ENCODE data around the gene GALNS. TPM values are rescaled to one million over a fixed set of nuclear protein-coding genes. Genes with fewer than 3 reads are reported as not detected.
"Not testable (repeated sequence)": the region's sequence is repeated elsewhere in the genome, so short reads cannot be mapped to it uniquely, and the experiment has no call there.

GALNS gene
- total RNA-seq, 2 experiments from 2014 or later = 17.2 to 49.0 TPM

DNA sequence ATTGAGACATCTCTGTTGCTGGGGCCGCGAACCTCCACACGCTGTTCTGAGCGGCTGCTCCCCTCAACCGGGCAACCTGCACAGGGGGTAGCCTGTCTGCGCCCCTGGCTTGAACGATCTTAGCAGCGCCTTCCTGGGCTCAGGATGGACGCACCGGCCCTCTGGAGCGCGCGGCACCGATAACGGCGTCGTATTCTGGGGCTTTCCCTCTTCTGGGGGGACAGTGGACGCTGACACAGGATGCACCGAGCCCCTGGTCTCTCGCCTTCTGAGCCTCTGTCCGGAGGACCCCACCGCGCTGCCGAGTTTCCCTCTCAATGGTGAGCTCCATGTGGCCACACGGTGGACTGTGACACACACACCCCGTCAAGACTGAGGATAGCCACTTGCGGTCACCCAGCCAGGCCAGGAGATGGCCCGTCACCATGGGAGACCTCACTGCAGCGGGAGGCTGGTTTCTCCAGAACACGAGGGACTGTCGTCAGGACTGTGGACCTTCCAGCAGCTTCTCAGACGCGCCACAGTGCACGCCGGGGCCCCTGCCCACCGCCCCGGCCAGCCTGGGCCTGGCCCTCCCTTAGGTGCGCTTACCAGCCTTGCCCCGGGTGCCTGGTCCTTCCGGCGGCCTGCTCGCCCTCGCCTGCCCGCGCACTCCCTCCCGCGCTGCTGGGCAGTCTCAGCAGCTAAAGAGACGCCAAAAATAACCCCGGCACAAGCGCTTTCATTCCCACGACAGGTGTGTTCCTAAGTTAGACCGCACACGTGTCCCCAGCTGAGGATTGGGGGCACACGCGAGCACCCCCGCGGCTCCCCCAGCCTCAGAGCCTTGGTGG is 39.7 kb upstream of the GALNS start:
- Histone ChIP-seq H3K4me1 (ENCODE audit: insufficient read depth, low read length, poor library complexity, severe bottlenecking) (no peaks in the 10 kb centered on the region), H3K79me2 (ENCODE audit: insufficient read depth, low read depth, low read length) (no peaks in the 10 kb centered on the region), H3K9me2 (ENCODE audit: insufficient read depth, low read length) (no peaks in the 10 kb centered on the region), H2AFZ (ENCODE audit: low read length) (no peak overlapping the region), H3K4me2 (ENCODE audit: low read length) (no peak overlapping the region), H3K9me3 (ENCODE audit: low read length) (no peaks in the 10 kb centered on the region), H3K4me3 (ENCODE audit: low read depth, low read length, poor library complexity, severe bottlenecking) (no peak overlapping the region), H3K36me3 (ENCODE audit: insufficient read depth, low read length) (no peaks in the 10 kb centered on the region), H4K20me1 (ENCODE audit: insufficient read depth, low read length) (no peaks in the 10 kb centered on the region), H3K27ac (ENCODE audit: low read depth, low read length, poor library complexity, severe bottlenecking) (no peak overlapping the region)
- DNase-seq (ENCODE audit: low spot score) = no peak
- no TSS peak for BruUV-seq (replicated peaks)
- ChIA-PET POLR2A (no interaction called here), CTCF (ENCODE audit: unreplicated experiment) (no interaction called here)
- TF ChIP-seq EZH2phosphoT487 (IDR thresholded peaks at IDR 0.05; ENCODE audit: borderline replicate concordance, low read depth, low read length) = no peak
- TF ChIP-seq, protein P1, sequence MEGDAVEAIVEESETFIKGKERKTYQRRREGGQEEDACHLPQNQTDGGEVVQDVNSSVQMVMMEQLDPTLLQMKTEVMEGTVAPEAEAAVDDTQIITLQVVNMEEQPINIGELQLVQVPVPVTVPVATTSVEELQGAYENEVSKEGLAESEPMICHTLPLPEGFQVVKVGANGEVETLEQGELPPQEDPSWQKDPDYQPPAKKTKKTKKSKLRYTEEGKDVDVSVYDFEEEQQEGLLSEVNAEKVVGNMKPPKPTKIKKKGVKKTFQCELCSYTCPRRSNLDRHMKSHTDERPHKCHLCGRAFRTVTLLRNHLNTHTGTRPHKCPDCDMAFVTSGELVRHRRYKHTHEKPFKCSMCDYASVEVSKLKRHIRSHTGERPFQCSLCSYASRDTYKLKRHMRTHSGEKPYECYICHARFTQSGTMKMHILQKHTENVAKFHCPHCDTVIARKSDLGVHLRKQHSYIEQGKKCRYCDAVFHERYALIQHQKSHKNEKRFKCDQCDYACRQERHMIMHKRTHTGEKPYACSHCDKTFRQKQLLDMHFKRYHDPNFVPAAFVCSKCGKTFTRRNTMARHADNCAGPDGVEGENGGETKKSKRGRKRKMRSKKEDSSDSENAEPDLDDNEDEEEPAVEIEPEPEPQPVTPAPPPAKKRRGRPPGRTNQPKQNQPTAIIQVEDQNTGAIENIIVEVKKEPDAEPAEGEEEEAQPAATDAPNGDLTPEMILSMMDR (conservative IDR thresholded peaks at IDR 0.05; ENCODE audit: low read length) = no peak
- intact Hi-C loops (cut with micrococcal nuclease; ENCODE audit: unreplicated experiment) = no loop called here

DNA sequence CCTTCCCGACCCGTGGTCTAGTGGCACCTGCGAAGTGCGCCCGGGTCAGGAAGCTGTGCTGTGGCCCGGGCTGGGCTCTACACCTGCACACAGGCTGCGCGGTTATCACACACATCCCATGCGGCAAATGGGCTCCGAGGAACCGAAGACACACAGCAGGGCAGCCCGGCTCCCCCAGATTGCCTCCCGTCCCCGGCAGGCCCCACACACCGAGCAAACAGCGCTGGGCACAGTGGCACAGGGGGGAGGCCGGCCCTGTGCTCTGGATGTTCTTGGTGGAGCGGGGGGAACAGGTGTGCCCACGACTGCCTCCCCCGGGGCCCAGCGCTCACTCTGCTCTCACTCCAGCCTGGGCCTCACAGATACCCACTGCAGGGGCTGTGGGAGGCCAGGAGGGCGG is 38.6 kb upstream of the GALNS start:
- Histone ChIP-seq H3K79me2 (ENCODE audit: insufficient read depth, low read depth, low read length) (no peaks in the 10 kb centered on the region), H3K9me2 (ENCODE audit: insufficient read depth, low read length) (no peaks in the 10 kb centered on the region), H3K36me3 (ENCODE audit: insufficient read depth, low read length) (no peaks in the 10 kb centered on the region), H3K4me2 (ENCODE audit: low read length) (no peak overlapping the region), H3K4me3 (ENCODE audit: low read depth, low read length, poor library complexity, severe bottlenecking) (no peak overlapping the region), H2AFZ (ENCODE audit: low read length) (no peak overlapping the region), H4K20me1 (ENCODE audit: insufficient read depth, low read length) (no peaks in the 10 kb centered on the region), H3K9me3 (ENCODE audit: low read length) (no peaks in the 10 kb centered on the region), H3K27ac (ENCODE audit: low read depth, low read length, poor library complexity, severe bottlenecking) (no peak overlapping the region), H3K4me1 (ENCODE audit: insufficient read depth, low read length, poor library complexity, severe bottlenecking) (no peaks in the 10 kb centered on the region)
- POLR2A ChIA-PET = no interaction called here
- CTCF ChIA-PET (ENCODE audit: unreplicated experiment) = no interaction called here
- TF ChIP-seq EZH2phosphoT487 (IDR thresholded peaks at IDR 0.05; ENCODE audit: borderline replicate concordance, low read depth, low read length) = no peak
- TF ChIP-seq, protein P1 (conservative IDR thresholded peaks at IDR 0.05; ENCODE audit: low read length) = no peak
- DNase-seq (ENCODE audit: low spot score) = no peak
- BruUV-seq (replicated peaks) = no TSS peak
- intact Hi-C loops (cut with micrococcal nuclease; ENCODE audit: unreplicated experiment) = no loop called here

DNA sequence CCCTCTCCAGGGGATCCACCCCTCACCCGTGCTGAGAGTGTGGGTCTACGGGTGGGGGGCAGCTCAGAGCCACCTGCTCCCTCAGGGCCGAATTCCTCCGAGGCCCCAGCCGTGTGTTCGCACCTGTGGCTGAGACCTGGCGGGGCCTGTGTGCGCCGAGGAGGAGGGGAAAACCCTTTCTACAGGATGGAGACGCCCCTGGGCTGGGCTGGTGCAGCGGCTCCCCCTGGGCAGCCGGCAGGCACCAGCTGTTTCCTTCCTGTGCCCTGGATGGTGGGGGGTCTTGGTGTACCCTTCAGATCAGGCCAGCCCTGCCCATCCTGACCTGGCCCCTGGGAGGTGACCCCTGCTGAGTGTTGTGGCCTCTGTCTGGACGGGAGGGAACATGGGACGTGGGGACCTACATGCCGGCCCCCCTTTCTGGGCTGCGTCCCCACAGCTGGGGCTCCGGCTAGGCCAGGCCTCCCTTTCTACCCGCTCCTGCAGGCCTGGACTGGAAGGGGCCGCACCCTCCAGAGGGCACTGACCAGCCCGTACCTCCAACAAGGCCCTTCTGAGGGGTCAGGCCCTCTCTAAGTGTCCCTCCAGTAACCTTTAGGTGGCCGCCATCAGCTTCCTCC is 38.0 kb upstream of the GALNS start:
- POLR2A ChIA-PET = no interaction called here
- Histone ChIP-seq H3K36me3 (ENCODE audit: insufficient read depth, low read length) (no peaks in the 10 kb centered on the region), H3K9me3 (ENCODE audit: low read length) (no peaks in the 10 kb centered on the region), H3K27ac (ENCODE audit: low read depth, low read length, poor library complexity, severe bottlenecking) (no peak overlapping the region), H4K20me1 (ENCODE audit: insufficient read depth, low read length) (no peaks in the 10 kb centered on the region), H2AFZ (ENCODE audit: low read length) (no peak overlapping the region), H3K9me2 (ENCODE audit: insufficient read depth, low read length) (no peaks in the 10 kb centered on the region), H3K79me2 (ENCODE audit: insufficient read depth, low read depth, low read length) (no peaks in the 10 kb centered on the region), H3K4me3 (ENCODE audit: low read depth, low read length, poor library complexity, severe bottlenecking) (no peak overlapping the region), H3K4me1 (ENCODE audit: insufficient read depth, low read length, poor library complexity, severe bottlenecking) (no peaks in the 10 kb centered on the region), H3K4me2 (ENCODE audit: low read length) (no peak overlapping the region)
- intact Hi-C loops (cut with micrococcal nuclease; ENCODE audit: unreplicated experiment) = no loop called here
- BruUV-seq (replicated peaks) = no TSS peak
- CTCF ChIA-PET (ENCODE audit: unreplicated experiment) = no interaction called here
- no peak for DNase-seq (ENCODE audit: low spot score)
- TF ChIP-seq EZH2phosphoT487 (IDR thresholded peaks at IDR 0.05; ENCODE audit: borderline replicate concordance, low read depth, low read length) = no peak
- TF ChIP-seq, protein P1 (conservative IDR thresholded peaks at IDR 0.05; ENCODE audit: low read length) = no peak

DNA sequence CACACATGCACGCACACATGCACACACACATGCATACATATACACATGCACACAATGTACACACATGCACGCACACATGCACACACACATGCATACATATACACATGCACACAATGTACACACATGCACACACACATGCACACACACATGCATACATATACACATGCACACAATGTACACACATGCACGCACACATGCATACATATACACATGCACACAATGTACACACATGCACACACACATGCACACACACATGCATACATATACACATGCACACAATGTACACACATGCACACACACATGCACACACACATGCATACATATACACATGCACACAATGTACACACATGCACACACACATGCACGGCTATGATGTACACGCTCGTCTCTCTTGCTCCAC is 37.5 kb upstream of the GALNS start:
- H3K79me2 ChIP-seq (ENCODE audit: insufficient read depth, low read depth, low read length); H3K4me3 ChIP-seq (ENCODE audit: low read depth, low read length, poor library complexity, severe bottlenecking); intact Hi-C loops (cut with micrococcal nuclease; ENCODE audit: unreplicated experiment); H3K9me3 ChIP-seq (ENCODE audit: low read length); H2AFZ ChIP-seq (ENCODE audit: low read length); BruUV-seq (replicated peaks); H3K9me2 ChIP-seq (ENCODE audit: insufficient read depth, low read length); H4K20me1 ChIP-seq (ENCODE audit: insufficient read depth, low read length); DNase-seq (ENCODE audit: low spot score); H3K4me1 ChIP-seq (ENCODE audit: insufficient read depth, low read length, poor library complexity, severe bottlenecking); CTCF ChIA-PET (ENCODE audit: unreplicated experiment); H3K36me3 ChIP-seq (ENCODE audit: insufficient read depth, low read length); H3K4me2 ChIP-seq (ENCODE audit: low read length); H3K27ac ChIP-seq (ENCODE audit: low read depth, low read length, poor library complexity, severe bottlenecking); POLR2A ChIA-PET: not testable (repeated sequence)
